KMS-11 (cell line): Measurements from ENCODE around the gene ZSWIM9.

Experiments used
- H2AFZ ChIP-seq: fragments of 200-600 bp; sonication (generic); 2 replicates; pipeline ENCODE4 v1.6.1; 2016; ENCODE audit warnings: antibody characterized with exemption, mixed run types, low read depth
- H3K27ac ChIP-seq: fragments of 200-600 bp; sonication (generic); 2 replicates; pipeline ENCODE4 v1.6.1; 2016; ENCODE audit warnings: mild to moderate bottlenecking, mixed run types
- H3K27me3 ChIP-seq: fragments of 200-600 bp; sonication (generic); 2 replicates; pipeline ENCODE4 v1.6.1; 2017; ENCODE audit warnings: mild to moderate bottlenecking, low read depth, mixed run types, moderate library complexity; ENCODE audit not compliant: insufficient read depth
- H3K36me3 ChIP-seq: fragments of 200-600 bp; sonication (generic); 2 replicates; pipeline ENCODE4 v1.6.1; 2017; ENCODE audit warnings: mild to moderate bottlenecking, mixed run types; ENCODE audit not compliant: insufficient read depth
- H3K4me1 ChIP-seq: fragments of 200-600 bp; sonication (generic); 2 replicates; pipeline ENCODE4 v1.6.1; 2016; ENCODE audit warnings: mild to moderate bottlenecking, low read depth, mixed run types; ENCODE audit not compliant: poor library complexity, severe bottlenecking
- H3K4me2 ChIP-seq: fragments of 200-600 bp; sonication (generic); 2 replicates; pipeline ENCODE4 v1.7.0; 2016; ENCODE audit warnings: mild to moderate bottlenecking, mixed run types
- H3K4me3 ChIP-seq: fragments of 200-600 bp; sonication (generic); IDR thresholded peaks from 2 replicates; pipeline ENCODE4 v1.6.1; 2017; ENCODE audit warnings: low read depth, low read length, mixed read lengths; ENCODE audit not compliant: insufficient read depth
- H3K79me2 ChIP-seq: fragments of 200-600 bp; sonication (generic); 2 replicates; pipeline ENCODE4 v1.6.1; 2016; ENCODE audit warnings: low read depth, mixed run types; ENCODE audit not compliant: insufficient read depth
- H3K9ac ChIP-seq: fragments of 200-600 bp; sonication (generic); 2 replicates; pipeline ENCODE4 v1.6.1; 2016; ENCODE audit warnings: mild to moderate bottlenecking, mixed run types
- H4K20me1 ChIP-seq: fragments of 200-600 bp; sonication (generic); 2 replicates; pipeline ENCODE4 v1.6.1; 2016; ENCODE audit warnings: mild to moderate bottlenecking, mixed run types; ENCODE audit not compliant: insufficient read depth
- CTCF ChIP-seq: fragments of 200-600 bp; sonication (generic); conservative IDR thresholded peaks from 2 replicates; pipeline ENCODE4 v1.6.1; 2017; ENCODE audit warnings: low read depth, mild to moderate bottlenecking, antibody characterized with exemption, low read length, moderate library complexity, mixed read lengths

The ZSWIM9 gene

GRCh38 chr19:48194041-48194843 lies 23.8 kb downstream of the ZSWIM9 start:
- H2AFZ ChIP-seq: no peak overlapping the region
- no peak overlapping the region for H3K4me3 ChIP-seq
- no peak overlapping the region for H3K27ac ChIP-seq
- H3K9ac ChIP-seq: no peak overlapping the region
- H3K79me2 ChIP-seq: no peaks in the 10 kb centered on the region
- H3K36me3 ChIP-seq: no peaks in the 10 kb centered on the region
- no peak for TF ChIP-seq CTCF
- H3K4me2 ChIP-seq: no peak overlapping the region
- no peaks in the 10 kb centered on the region for H3K27me3 ChIP-seq
- H4K20me1 ChIP-seq: no peaks in the 10 kb centered on the region
- H3K4me1 ChIP-seq: no peaks in the 10 kb centered on the region

GRCh38 chr19:48194844-48195830 lies 24.7 kb downstream of the ZSWIM9 start:
- H3K27ac ChIP-seq: no peak overlapping the region
- no peaks in the 10 kb centered on the region for H3K27me3 ChIP-seq
- H3K4me3 ChIP-seq: no peak overlapping the region
- no peaks in the 10 kb centered on the region for H3K4me1 ChIP-seq
- no peaks in the 10 kb centered on the region for H4K20me1 ChIP-seq
- H3K4me2 ChIP-seq: no peak overlapping the region
- no peaks in the 10 kb centered on the region for H3K79me2 ChIP-seq
- no peak overlapping the region for H2AFZ ChIP-seq
- H3K9ac ChIP-seq: no peak overlapping the region
- TF ChIP-seq CTCF: no peak
- no peaks in the 10 kb centered on the region for H3K36me3 ChIP-seq

DNA sequence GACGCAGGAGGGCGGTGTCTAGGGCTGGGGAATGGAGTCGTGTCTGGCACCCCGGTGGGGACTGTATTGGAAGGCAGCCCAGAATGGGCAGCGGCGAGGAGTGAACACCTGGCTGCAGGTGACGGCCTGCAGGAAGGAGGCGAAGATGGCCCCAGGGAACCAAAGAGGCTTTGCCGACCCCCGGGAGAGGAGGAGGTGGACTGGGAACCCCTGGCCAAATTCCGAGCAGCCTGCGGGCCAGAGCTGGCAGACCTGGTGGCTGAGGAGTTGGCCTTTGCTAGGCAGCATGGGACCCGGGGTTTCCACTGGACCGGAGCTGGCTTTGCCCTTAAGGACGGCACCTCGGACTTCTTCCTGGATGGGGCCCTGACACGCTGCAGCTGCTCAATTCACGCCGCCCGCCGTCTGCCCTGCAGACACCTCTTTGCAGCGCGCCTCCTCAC lies 25.9 kb downstream of the ZSWIM9 start:
- Histone ChIP-seq H3K79me2 (no peaks in the 10 kb centered on the region), H3K9ac (no peak overlapping the region), H3K36me3 (no peaks in the 10 kb centered on the region), H3K4me1 (no peaks in the 10 kb centered on the region), H3K27ac (no peak overlapping the region), H4K20me1 (no peaks in the 10 kb centered on the region), H3K4me2 (no peak overlapping the region), H3K4me3 (no peak overlapping the region), H3K27me3 (no peaks in the 10 kb centered on the region), H2AFZ (no peak overlapping the region)
- TF ChIP-seq CTCF: no peak

DNA sequence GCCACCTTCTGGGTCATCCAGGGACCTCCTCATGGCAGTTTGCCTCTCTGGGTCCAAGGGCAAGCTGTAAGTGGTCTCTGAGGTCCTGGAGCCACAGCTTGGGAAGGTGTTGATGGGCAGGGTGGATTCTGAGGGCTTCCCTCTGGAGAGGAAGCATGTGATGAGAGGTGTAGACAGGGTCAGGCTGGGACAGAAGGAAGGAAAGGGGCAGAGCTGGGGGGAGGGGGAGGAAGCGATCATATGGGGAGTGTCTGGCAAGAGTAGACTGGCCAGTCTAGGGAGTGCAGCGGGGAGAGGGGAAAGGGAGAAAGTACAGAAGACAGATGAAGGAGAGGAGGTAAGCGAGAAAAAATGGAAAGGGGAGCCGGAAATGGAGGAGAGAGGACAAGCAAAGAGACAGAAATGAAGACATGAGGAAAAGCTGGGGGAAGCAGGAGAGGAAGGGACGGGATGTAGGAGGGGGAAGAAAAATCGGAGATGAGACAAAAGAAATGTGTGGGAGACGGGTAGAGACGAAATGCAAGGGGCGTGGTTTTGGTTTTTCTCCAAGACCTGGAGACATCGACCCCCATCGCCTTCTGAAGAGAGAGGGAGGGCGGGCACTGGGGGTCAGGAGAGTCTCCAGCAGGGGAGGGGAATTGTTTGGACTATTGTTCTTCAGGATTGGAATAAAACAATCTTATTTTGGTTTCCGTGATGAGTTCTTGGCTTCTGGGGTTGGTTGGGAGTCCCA lies 26.6 kb downstream of the ZSWIM9 start:
- no peaks in the 10 kb centered on the region for H3K79me2 ChIP-seq
- no peak overlapping the region for H3K27ac ChIP-seq
- H3K4me3 ChIP-seq: no peak overlapping the region
- no peak overlapping the region for H2AFZ ChIP-seq
- no peak for TF ChIP-seq CTCF
- H4K20me1 ChIP-seq: no peaks in the 10 kb centered on the region
- no peaks in the 10 kb centered on the region for H3K4me1 ChIP-seq
- H3K9ac ChIP-seq: no peak overlapping the region
- H3K27me3 ChIP-seq: no peaks in the 10 kb centered on the region
- H3K36me3 ChIP-seq: no peaks in the 10 kb centered on the region
- no peak overlapping the region for H3K4me2 ChIP-seq
